GM21825 (cell line): Measurements from ENCODE around the gene CRYGD.
"Not testable (repeated sequence)": the region's sequence is repeated elsewhere in the genome, so short reads cannot be mapped to it uniquely, and the experiment has no call there.

Experiments used
- ATAC-seq: cut with Tn5 transposase; IDR thresholded peaks from one replicate; pipeline ENCODE4 v1.9.1; 2021; ENCODE audit warnings: mild to moderate bottlenecking, moderate library complexity; ENCODE audit not compliant: unreplicated experiment

Gene CRYGD

GRCh38 chr2:208130712-208131110, 6.4 kb upstream of the CRYGD start:
- ATAC-seq = no peak

DNA sequence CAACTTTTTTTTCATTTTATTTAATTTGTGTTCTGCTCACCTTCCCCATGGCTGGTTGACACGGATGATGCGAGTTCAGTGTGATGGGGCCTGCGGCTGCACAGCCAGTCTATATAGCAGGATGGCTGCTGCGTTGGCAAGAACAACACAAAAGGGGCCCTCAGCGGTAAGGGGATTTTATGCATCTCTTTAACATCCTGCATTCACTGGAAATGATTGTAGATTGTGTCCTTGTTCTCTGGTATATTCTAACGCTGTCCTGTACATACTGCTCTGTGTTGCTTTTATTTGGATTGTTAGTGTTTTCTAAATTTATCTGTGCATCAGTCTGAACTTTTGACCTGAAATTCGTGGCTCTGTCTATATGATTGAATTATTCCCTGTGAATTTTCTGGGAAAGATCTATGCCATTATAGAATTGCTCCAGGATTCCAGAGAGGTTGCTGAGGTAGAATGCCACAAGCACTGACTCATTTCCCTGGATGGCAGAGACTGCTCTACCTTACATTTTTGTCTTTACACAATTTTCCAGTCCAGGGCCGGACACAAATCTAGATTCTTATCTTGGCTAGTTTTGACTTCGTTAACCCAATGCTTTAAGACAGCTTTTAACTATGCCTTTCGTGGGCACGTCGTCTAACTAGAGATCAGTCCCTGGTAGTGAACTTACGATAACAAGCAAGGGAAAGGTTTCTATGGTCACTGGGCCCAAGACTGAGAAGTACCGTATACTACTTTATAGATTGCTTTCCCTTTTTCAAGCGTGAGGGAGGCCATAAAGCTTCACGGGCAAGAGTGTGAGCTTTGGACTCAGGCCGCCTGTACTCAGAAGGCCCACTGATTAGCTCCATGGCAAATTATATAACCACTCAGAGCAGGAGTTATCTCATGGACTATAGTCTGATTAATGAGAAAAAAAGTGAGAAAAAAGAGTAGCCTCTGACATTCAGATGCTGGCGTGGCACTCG, 5.7 kb upstream of the CRYGD start, which contains the start of gene CRYGC:
TSS of gene CRYGC (minus strand) at position 85 of the 968 bp plus-strand sequence. CDS start at position 49, 36 bp downstream.
- no peak for ATAC-seq

GRCh38 chr2:208128136-208128535, 3.8 kb upstream of the CRYGD start:
- ATAC-seq = no peak

GRCh38 chr2:208127090-208127489, 2.8 kb upstream of the CRYGD start:
- ATAC-seq = no peak

DNA sequence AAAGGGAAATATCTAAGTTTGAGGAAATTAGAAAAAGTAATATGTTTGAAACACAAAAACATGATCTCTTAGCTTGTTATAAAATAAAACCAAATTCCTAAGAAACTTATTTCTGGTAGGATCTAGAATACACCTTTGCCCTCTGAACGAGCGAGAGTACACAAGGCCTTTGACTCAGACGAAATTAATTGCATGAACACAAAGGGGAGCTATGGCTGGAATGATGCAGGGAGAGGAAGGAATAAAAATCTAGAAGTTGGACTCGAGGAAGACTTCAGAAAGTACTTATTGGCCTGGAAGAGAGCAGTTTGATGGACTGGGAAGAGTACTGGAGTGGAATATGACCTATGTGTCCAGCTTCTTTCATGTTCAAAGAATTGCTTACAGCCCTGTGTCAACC, 927 bp upstream of the CRYGD start:
- ATAC-seq = no peak

DNA sequence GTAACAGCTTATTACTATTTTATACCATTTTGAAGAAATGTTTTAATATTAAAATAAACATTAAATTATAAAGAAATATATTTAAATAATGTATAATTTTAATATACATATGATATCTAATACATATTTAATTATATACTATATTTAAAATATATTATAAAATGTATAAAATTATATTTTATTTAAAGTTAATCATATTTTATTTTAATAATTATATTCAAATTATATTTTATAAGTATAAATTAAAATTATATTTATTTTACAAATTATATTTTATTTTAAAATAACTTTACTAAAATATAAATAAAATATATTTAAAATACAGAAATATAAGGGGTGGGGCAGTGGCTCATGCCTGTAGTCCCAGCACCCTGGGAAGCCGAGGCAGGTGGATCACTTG, 2.1 kb downstream of the CRYGD start:
- no peak for ATAC-seq

- ATAC-seq = no peak
Observed at GRCh38 chr2:208118918-208119317, 5.4 kb downstream of the CRYGD start.

GRCh38 chr2:208117390-208117789, 6.9 kb downstream of the CRYGD start:
- not testable (repeated sequence) for ATAC-seq

DNA sequence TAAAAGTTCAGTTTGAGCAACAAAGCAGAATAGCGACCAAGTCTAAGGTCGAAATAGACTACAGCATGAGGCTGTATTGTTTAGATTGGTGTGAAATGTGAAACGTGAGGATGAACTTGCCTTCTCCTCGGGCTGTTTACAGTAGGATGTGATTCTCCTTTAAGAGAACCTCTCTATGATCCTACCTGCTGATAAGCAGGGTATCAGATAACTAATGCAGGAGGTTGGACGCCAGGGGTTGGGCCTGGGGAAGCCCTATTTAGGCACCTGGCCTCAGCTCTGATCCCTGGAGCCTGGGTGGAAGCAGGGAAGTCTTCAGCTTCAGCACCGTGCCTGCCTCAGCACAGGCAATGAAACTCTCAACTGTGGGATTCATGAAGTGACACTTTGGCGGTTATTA, 11.4 kb downstream of the CRYGD start:
- ATAC-seq = no peak

DNA sequence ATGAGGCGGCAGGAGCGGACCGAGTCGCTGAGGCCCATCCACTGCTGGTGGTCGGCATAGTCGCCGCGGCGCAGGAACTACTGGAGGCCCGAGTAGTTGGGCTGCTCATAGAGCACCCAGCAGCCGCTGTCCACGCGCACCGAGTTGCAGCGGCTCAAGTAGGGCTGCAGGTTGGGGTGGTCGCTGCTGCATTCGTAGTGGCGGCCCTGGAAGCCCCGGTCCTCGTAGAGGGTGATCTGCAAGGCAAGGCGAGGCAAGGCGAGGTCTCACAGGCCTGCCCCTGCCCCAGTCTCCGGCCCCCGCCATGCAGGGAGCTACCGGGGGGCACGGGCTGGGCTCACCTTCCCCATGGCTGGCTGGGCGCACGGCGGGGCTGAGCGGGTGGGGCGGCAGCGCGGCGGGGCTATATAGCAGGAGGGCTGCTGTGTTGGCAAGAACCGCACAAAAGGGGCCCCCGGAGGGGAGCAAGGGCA, 12.0 kb downstream of the CRYGD start:
- ATAC-seq = not testable (repeated sequence)

GRCh38 chr2:208103616-208104015, 20.7 kb downstream of the CRYGD start:
- no peak for ATAC-seq

GRCh38 chr2:208101716-208102631, 22.4 kb downstream of the CRYGD start:
- ATAC-seq = no peak

DNA sequence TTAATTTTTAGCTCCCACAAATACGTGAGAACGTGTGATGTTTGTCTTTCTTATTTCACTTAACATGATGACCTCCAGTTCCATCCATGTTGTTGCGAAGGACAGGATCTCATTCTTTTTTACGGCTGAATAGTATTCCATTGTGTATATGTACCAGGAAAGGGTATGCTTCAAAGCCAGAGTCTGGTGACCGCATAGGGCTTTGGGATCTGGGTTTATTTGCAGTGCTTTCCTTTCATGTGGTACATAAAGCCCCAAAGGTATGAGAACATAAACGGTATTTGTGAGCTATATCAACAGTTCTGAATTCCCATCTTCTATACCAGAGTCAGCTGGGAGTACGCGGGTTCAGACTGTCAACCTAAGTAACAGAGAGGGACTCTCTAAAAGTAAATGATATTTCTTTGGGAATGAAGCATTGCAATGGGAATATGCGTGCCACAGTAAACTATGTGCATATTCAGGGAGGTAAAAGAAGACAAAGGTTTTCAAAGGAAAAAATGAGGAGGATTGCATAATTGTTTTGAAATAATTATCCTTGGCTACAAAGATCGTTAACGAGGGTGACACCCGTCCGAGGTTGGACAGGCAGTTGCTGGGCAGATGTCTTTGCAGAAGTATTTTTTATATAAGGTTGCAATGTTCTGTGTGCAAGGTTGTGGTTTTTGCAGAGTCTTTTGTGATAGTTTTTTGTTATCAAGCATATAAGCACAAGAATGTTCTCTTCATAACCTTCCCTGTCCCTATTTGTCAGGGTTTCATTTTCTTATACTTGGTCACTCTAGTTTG, 24.4 kb downstream of the CRYGD start:
- no peak for ATAC-seq

DNA sequence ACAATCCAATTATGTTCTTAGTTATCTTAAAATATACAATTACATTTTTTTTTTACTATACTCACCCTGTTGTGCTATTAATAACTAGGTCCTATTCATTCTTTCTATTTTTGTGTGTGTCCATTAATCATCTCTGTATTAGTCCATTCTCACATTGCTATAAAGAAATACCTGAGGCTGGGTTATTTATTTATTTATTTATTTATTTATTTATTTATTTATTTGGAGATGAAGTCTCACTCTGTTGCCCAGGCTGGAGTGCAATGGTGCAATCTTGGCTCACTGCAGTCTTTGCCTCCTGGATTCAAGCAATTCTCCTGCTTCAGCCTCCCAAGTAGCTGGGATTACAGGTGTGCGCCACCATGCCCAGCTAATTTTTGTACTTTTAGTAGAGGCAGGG, 25.6 kb downstream of the CRYGD start:
- ATAC-seq = not testable (repeated sequence)

DNA sequence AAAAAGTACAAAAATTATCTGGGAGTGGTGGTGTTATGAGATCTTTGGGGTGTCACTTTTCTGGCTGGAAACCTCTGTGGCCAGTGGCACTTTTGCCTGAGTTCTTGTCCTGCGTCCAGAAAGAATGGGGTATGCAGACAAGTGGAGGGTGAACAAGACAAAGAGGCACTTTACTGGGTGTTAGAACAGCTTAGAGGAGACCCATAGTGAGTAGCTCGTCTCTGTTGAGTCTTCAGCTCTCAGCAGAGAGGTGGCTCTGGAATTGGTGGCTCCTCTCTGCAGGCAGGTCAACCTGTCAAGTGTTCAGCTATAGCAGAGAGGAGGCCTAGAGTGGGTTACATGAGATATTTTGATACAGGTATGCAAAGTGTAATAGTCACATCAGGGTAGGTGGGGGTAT, 26.1 kb downstream of the CRYGD start:
- ATAC-seq = no peak

DNA sequence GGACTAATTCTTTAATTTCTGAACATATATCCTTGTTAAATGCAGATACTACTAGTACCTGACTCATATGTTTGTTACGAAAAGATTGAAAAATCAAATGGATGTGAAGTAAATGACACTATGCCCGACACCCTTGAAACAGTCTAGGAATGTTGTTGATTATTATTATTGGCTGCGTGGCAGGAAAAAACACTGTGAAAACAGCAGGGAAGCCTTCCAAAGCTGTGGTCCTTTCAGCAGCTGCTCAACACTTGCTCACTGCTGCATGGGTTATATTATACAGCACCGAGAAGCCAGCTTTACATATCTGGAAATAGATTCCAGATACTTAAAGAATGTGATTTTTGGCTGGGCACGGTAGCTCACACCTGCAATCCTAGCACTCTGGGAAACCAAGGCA, 26.5 kb downstream of the CRYGD start:
- no peak for ATAC-seq

GRCh38 chr2:208097313-208097712, 27.0 kb downstream of the CRYGD start:
- ATAC-seq = no peak

DNA sequence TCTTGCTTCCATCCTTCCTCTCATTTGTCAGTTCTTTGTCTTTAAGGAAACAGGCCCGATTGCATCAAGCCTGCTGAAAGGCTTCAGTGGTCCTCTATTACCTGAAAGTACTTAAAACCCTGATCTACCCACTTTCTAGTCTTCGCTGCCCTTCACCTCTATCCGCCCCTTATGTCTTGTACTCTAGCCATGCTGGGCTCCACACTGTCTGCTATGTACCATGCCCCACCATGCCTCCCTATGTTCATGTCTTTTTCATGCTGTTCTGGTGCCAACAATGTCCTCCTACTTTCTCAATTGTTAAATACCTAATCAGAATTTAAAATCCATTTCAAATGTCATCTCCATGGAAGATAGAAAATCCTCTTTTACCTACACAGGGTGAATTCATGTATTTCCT, 28.2 kb downstream of the CRYGD start:
- no peak for ATAC-seq

DNA sequence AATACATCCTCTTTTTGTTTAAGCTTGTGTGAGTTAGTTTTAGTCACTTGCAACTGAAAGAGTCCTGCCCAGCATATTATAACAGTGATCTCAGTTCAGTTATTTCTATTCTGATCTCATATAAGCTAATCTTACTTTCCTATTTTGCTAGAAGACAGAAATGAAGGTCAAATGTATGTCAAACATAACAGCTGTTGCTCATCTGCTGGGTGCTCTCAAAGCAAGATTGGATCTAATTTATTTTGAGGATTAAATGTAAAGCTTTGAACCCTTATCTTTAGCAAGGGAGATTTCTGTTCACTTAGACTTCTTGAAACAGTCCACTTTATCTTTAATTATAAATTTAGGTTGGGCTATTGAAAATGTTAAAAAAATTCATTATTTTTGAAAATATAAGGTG, 31.2 kb downstream of the CRYGD start:
- ATAC-seq = no peak

DNA sequence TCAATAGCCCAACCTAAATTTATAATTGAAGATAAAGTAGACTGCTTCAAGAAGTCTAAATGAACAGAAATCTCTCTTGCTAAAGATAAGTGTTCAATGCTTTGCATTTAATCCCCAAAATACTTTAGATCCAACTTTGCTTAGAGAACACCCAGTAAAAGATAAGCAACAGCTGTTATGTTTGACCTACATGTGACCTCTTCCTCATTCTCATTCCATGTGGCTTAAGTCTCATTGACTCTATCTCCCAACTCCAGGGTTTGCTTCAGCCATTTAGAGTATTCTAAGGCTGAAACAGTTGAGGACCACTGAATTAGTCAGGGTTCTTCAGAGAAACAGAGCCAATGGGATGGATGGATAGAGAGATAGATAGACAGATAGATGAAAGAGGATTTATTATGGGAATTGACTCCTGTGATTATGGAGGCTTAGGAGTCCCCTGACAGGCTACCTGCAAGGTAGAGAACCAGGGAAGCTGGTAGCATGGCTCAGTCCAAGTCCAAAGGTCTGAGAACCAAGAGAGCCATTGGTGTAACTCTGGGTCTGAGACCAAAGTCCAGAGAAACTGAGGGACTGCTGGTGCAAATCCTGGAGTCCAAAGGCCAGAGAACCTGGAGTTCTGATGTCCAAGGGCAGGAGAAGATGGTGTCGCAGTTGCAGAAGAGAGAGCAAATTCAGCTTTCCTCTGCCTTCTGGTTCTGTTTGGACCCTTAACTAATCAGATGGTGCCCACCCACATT, 32.1 kb downstream of the CRYGD start:
- no peak for ATAC-seq
